ENCODE results near the gene ORAI3.
"Not testable (repeated sequence)": the region's sequence is repeated elsewhere in the genome, so short reads cannot be mapped to it uniquely, and the experiment has no call there.

ORAI3 gene

GRCh38 chr16:30931068-30931650, 17.7 kb upstream of the ORAI3 start:
- in situ Hi-C loops (cut with HindIII; ENCODE audit: low sequenced_read_pairs): no loop called here
- no peak for TF ChIP-seq CTCF (IDR thresholded peaks at IDR 0.05; ENCODE audit: low read depth, low read length)
- H3K4me3 ChIP-seq (ENCODE audit: low read depth, low read length): no peak overlapping the region
- no peak for DNase-seq (ENCODE audit: low read depth, low spot score)

- peak; percentile 72 for TF ChIP-seq CTCF (IDR thresholded peaks at IDR 0.05; ENCODE audit: low read depth, low read length)
- no peak overlapping the region for H3K4me3 ChIP-seq (ENCODE audit: low read depth, low read length)
- in situ Hi-C loops (cut with HindIII; ENCODE audit: low sequenced_read_pairs): no loop called here
- peak; percentile 43 for DNase-seq (ENCODE audit: low read depth, low spot score)
These were observed 13.9 kb upstream of the ORAI3 start for GRCh38 chr16:30934827-30935557.

DNA sequence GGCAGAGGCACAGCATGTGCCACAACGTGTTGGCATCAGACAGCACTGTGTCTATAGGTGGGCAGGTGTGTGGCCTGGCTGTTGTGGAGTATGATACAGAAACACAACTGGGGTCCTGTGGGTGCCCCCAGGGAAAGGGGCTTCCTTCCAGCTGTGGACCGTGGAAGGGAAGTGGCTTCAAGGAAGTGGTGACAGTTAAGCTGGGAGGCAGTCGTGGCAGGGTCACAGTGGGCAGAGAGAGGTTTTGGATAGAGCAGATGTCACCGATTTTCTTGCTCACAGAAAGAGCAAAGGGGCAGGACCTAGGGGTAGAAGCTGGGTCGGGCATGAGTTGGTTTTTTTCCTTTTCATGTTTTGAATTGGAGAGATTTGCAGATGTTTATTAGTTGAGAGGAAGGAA, 11.2 kb upstream of the ORAI3 start:
- H3K4me3 ChIP-seq (ENCODE audit: low read depth, low read length): no peak overlapping the region
- in situ Hi-C loops (cut with HindIII; ENCODE audit: low sequenced_read_pairs): no loop called here
- TF ChIP-seq CTCF (IDR thresholded peaks at IDR 0.05; ENCODE audit: low read depth, low read length): no peak
- no peak for DNase-seq (ENCODE audit: low read depth, low spot score)

- in situ Hi-C loops (cut with HindIII; ENCODE audit: low sequenced_read_pairs); DNase-seq (ENCODE audit: low read depth, low spot score); H3K4me3 ChIP-seq (ENCODE audit: low read depth, low read length): not testable (repeated sequence)
These were observed 9.3 kb upstream of the ORAI3 start for GRCh38 chr16:30939571-30939970.

GRCh38 chr16:30941600-30942425, 7.1 kb upstream of the ORAI3 start:
- TF ChIP-seq CTCF (IDR thresholded peaks at IDR 0.05; ENCODE audit: low read depth, low read length): peak; percentile 95
- in situ Hi-C loops (cut with HindIII; ENCODE audit: low sequenced_read_pairs): no loop called here
- no peak overlapping the region for H3K4me3 ChIP-seq (ENCODE audit: low read depth, low read length)
- peak; percentile 59 for DNase-seq (ENCODE audit: low read depth, low spot score)

DNA sequence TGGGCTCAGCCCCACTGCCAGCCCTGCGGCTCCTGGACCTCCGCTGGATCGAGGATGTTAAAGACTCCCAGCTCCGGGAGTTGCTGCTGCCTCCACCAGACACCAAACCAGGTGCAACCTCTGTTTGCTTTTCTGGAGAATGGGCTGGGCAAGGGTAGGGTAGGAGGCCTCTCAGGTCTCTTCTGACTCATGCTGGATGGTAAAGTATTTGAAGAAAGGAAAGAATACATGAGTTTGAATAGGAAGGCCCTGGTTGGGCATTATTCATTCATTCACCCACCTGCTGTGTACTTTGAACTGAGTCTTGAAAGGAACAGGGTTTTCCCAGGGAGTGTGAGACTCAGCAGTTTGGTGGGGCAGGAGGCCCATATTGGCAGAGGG, 6.5 kb upstream of the ORAI3 start:
- no peak for TF ChIP-seq CTCF (IDR thresholded peaks at IDR 0.05; ENCODE audit: low read depth, low read length)
- DNase-seq (ENCODE audit: low read depth, low spot score): no peak
- in situ Hi-C loops (cut with HindIII; ENCODE audit: low sequenced_read_pairs): no loop called here
- no peak overlapping the region for H3K4me3 ChIP-seq (ENCODE audit: low read depth, low read length)

GRCh38 chr16:30944352-30944751, 4.5 kb upstream of the ORAI3 start:
- in situ Hi-C loops (cut with HindIII; ENCODE audit: low sequenced_read_pairs): no loop called here
- H3K4me3 ChIP-seq (ENCODE audit: low read depth, low read length): no peak overlapping the region
- no peak for TF ChIP-seq CTCF (IDR thresholded peaks at IDR 0.05; ENCODE audit: low read depth, low read length)
- DNase-seq (ENCODE audit: low read depth, low spot score): no peak
